ENCODE results near the gene CNNM3.

- TF ChIP-seq, protein P1, sequence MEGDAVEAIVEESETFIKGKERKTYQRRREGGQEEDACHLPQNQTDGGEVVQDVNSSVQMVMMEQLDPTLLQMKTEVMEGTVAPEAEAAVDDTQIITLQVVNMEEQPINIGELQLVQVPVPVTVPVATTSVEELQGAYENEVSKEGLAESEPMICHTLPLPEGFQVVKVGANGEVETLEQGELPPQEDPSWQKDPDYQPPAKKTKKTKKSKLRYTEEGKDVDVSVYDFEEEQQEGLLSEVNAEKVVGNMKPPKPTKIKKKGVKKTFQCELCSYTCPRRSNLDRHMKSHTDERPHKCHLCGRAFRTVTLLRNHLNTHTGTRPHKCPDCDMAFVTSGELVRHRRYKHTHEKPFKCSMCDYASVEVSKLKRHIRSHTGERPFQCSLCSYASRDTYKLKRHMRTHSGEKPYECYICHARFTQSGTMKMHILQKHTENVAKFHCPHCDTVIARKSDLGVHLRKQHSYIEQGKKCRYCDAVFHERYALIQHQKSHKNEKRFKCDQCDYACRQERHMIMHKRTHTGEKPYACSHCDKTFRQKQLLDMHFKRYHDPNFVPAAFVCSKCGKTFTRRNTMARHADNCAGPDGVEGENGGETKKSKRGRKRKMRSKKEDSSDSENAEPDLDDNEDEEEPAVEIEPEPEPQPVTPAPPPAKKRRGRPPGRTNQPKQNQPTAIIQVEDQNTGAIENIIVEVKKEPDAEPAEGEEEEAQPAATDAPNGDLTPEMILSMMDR (IDR thresholded peaks at IDR 0.05; ENCODE audit: low read depth, low read length, missing input control) = no peak
- TF ChIP-seq MAX (IDR thresholded peaks at IDR 0.05) = no peak
- TF ChIP-seq YY1 (IDR thresholded peaks at IDR 0.05) = no peak
- TF ChIP-seq GABPA (IDR thresholded peaks at IDR 0.05 in 1 of 2, conservative IDR thresholded peaks at IDR 0.05 in 1 of 2) = no peak
- TF ChIP-seq ATF3 (IDR thresholded peaks at IDR 0.05) = no peak
Measured at GRCh38 chr2:96876269-96877041, 60.4 kb downstream of the CNNM3 start.

All from liver (tissue), 3 donors.